Psoas muscle (tissue), 8 donors: ENCODE results near the gene KIAA0825. TPM values are rescaled to one million over a fixed set of nuclear protein-coding genes. Genes with fewer than 3 reads are reported as not detected.

Experiments
- ATAC-seq, 4 donors: fragments of 200-7000 bp; cut with Tn5 transposase; one replicate each; pipeline ENCODE4 v1.9.1; 2020; ENCODE audit warnings: moderate library complexity in 3 of 4, mild to moderate bottlenecking in 2 of 4
- DNase-seq, 2 donors: peaks; one replicate each; pipeline ENCODE4 v3.0.0-alpha.2; 2020
- H3K27ac ChIP-seq: fragments of 200-600 bp; one replicate; pipeline ENCODE4 v1.8.0; 2022
- H3K27me3 ChIP-seq, 3 donors: fragments of 200-600 bp in 1 of 3; one replicate each; pipeline versions ENCODE4 v1.6.1 to v1.8.0; 2013 to 2022; ENCODE audit warnings: low read length in 2 of 3, mild to moderate bottlenecking in 2 of 3, moderate library complexity in 1 of 3; ENCODE audit not compliant: insufficient read depth in 3 of 3
- H3K36me3 ChIP-seq, 2 donors: fragments of 200-600 bp in 1 of 2; one replicate each; pipeline versions ENCODE4 v1.6.1 to v1.8.0; 2013 to 2022; ENCODE audit warnings: low read depth in 1 of 2, mild to moderate bottlenecking in 1 of 2, moderate library complexity in 1 of 2; ENCODE audit not compliant: insufficient read depth in 1 of 2
- H3K4me1 ChIP-seq: fragments of 200-600 bp; one replicate; pipeline ENCODE4 v1.8.0; 2022
- H3K4me3 ChIP-seq: fragments of 200-600 bp; one replicate; pipeline ENCODE4 v1.8.0; 2022; ENCODE audit warnings: mild to moderate bottlenecking
- H3K9me3 ChIP-seq: fragments of 200-600 bp; one replicate; pipeline ENCODE4 v1.8.0; 2022
- CTCF ChIP-seq: fragments of 200-600 bp; IDR thresholded peaks from one replicate; pipeline ENCODE4 v1.8.0; 2022; ENCODE audit warnings: antibody characterized with exemption
- WGBS, 3 donors: extraction: QIAGEN DNeasy Blood & Tissue Kit; methylation state at CpG; one replicate each; pipeline versions ENCODE4 v1.1.6 to v1.1.7; 2013; 5-methylcytosine and 5-hydroxymethylcytosine counted together
- intact Hi-C, 2 donors: fragments of 100-400 bp; cut with DNase I; formaldehyde crosslinking; loops; one replicate each; pipeline versions ENCODE4 v1.11.0 to v1.14.2; 2022
- polyA plus RNA-seq, 3 donors: library from polyadenylated mRNA; stranded (reverse); fragments of 200-250 nt; gene quantifications; one replicate each; pipeline ENCODE4 v1.2.3, GENCODE V29; 2013
- total RNA-seq, 4 donors: library from RNA; stranded (reverse); fragmentation: NEBNext Ultra II Directional in 2 of 4; extraction: Animal tissue kit (Norgen Biotek cat#: 25700) in 2 of 4; gene quantifications; one replicate each; pipeline versions ENCODE4 v1.2.1 to v1.2.4, GENCODE V29; 2021 to 2023
- donor health status: healthy with polysubstance abuse.
- donor health status: DM: no; HTN: no; CAD: no; lungs with moderate emphysema.
- donor health status: Bipolar disorder and iron deficiency.
- donor health status: healthy.
- donor health status: DM: yes; HTN: yes; CAD: no.
- donor health status: DM: no; HTN: no; CAD: no.
- donor health status: DM: no; HTN: no; CAD: no.
- donor health status: DM: yes; HTN: yes; CAD: no.

Gene KIAA0825
- total and polyA plus RNA-seq, 7 donors: 0.41 to 1.5 (median 1.1) TPM

GRCh38 chr5:94442991-94443390, 175.4 kb downstream of the KIAA0825 start:
- 89 to 94% (median 94%) methylated on average over 2 of the region's 2 CpGs for WGBS, 3 donors
- DNase-seq (no peak), ATAC-seq (no peak)
- no peak overlapping the region for H3K4me3 ChIP-seq
- no peaks in the 10 kb centered on the region for H3K27me3 ChIP-seq
- no peaks in the 10 kb centered on the region for H3K9me3 ChIP-seq
- no peaks in the 10 kb centered on the region for H3K36me3 ChIP-seq
- no peak overlapping the region for H3K27ac ChIP-seq
- H3K4me1 ChIP-seq: no peaks in the 10 kb centered on the region
- intact Hi-C loops: no loop called here
- TF ChIP-seq CTCF: no peak

- no peak for TF ChIP-seq CTCF
- Histone ChIP-seq H3K4me3 (no peak overlapping the region), H3K4me1 (no peaks in the 10 kb centered on the region), H3K9me3 (no peaks in the 10 kb centered on the region), H3K36me3 (no peaks in the 10 kb centered on the region), H3K27me3 (no peaks in the 10 kb centered on the region), H3K27ac (no peak overlapping the region)
- 82 to 95% (median 91%) methylated on average over 1 of the region's 1 CpG for WGBS, 3 donors
- ATAC-seq (no peak), DNase-seq (no peak)
- intact Hi-C loops: no loop called here
These were observed 176.3 kb downstream of the KIAA0825 start for GRCh38 chr5:94442076-94442475.

GRCh38 chr5:94440015-94440414, 178.4 kb downstream of the KIAA0825 start:
- 47 to 57% (median 48%) methylated on average over 3 of the region's 3 CpGs for whole genome bisulfite sequencing, 3 donors
- no peak for TF ChIP-seq CTCF
- Histone ChIP-seq H3K4me1 (no peaks in the 10 kb centered on the region), H3K27ac (no peak overlapping the region), H3K4me3 (no peak overlapping the region), H3K9me3 (no peaks in the 10 kb centered on the region), H3K36me3 (no peaks in the 10 kb centered on the region), H3K27me3 (no peaks in the 10 kb centered on the region)
- ATAC-seq (no peak), DNase-seq (no peak)
- intact Hi-C loops: no loop called here

GRCh38 chr5:94433397-94434163, 184.8 kb downstream of the KIAA0825 start:
- ATAC-seq (peak in 3 of 4 donors; percentile 83 to 87 (median 85)), DNase-seq (no peak)
- no peak for TF ChIP-seq CTCF
- Histone ChIP-seq H3K9me3 (peaks cover 3% of the 10 kb centered on the region), H3K4me1 (no peaks in the 10 kb centered on the region), H3K36me3 (no peaks in the 10 kb centered on the region), H3K4me3 (no peak overlapping the region), H3K27me3 (no peaks in the 10 kb centered on the region), H3K27ac (peak overlapping the region; percentile 41)
- intact Hi-C loops: no loop called here
- 31 to 57% (median 36%) methylated on average over 2 of the region's 2 CpGs for WGBS, 3 donors

- TF ChIP-seq CTCF: no peak
- Histone ChIP-seq H3K27ac (no peak overlapping the region), H3K4me3 (no peak overlapping the region), H3K9me3 (peaks cover 3% of the 10 kb centered on the region), H3K36me3 (no peaks in the 10 kb centered on the region), H3K27me3 (no peaks in the 10 kb centered on the region), H3K4me1 (no peaks in the 10 kb centered on the region)
- intact Hi-C loops: no loop called here
- ATAC-seq (peak; percentile 58 to 88 (median 83)), DNase-seq (no peak)
These were observed 185.9 kb downstream of the KIAA0825 start for GRCh38 chr5:94432499-94432898.
